CD4-positive, alpha-beta T cell treated with Interleukin-4 for 1 hour (primary cell): ENCODE results near the gene DHRS3.
"Not testable (repeated sequence)": the region's sequence is repeated elsewhere in the genome, so short reads cannot be mapped to it uniquely, and the experiment has no call there.

Source experiments
- DNase-seq, 2 donors: peaks; one replicate each; pipeline ENCODE4 v3.0.0-alpha.2; 2020 to 2022

DHRS3 gene

GRCh38 chr1:12537294-12537693 is 80.7 kb downstream of the DHRS3 start:
- DNase-seq = no peak

- no peak for DNase-seq
Observed at GRCh38 chr1:12536023-12536639, 81.9 kb downstream of the DHRS3 start.

- no peak for DNase-seq
Observed at GRCh38 chr1:12532405-12533315, 85.3 kb downstream of the DHRS3 start.

- DNase-seq = no peak
Observed at GRCh38 chr1:12531179-12531499, 86.9 kb downstream of the DHRS3 start.

- no peak for DNase-seq
Observed at GRCh38 chr1:12530462-12531178, 87.4 kb downstream of the DHRS3 start.

- no peak for DNase-seq
Observed at GRCh38 chr1:12529640-12530174, 88.3 kb downstream of the DHRS3 start.

GRCh38 chr1:12528021-12528852 is 89.8 kb downstream of the DHRS3 start:
- DNase-seq = no peak

GRCh38 chr1:12527564-12527963 is 90.4 kb downstream of the DHRS3 start:
- DNase-seq = no peak

- DNase-seq = no peak
Observed at GRCh38 chr1:12525311-12526181, 92.5 kb downstream of the DHRS3 start.

GRCh38 chr1:12524266-12524665 is 93.7 kb downstream of the DHRS3 start:
- DNase-seq = no peak

GRCh38 chr1:12522780-12523179 is 95.2 kb downstream of the DHRS3 start:
- DNase-seq = not testable (repeated sequence)

GRCh38 chr1:12521096-12521495 is 96.9 kb downstream of the DHRS3 start:
- DNase-seq = no peak

- no peak for DNase-seq
Observed at GRCh38 chr1:12519693-12520364, 98.2 kb downstream of the DHRS3 start.

GRCh38 chr1:12518931-12519692 is 98.9 kb downstream of the DHRS3 start:
- no peak for DNase-seq
